HG03457 (cell line): ENCODE data around the gene CTNNBIP1.
"Not testable (repeated sequence)": the region's sequence is repeated elsewhere in the genome, so short reads cannot be mapped to it uniquely, and the experiment has no call there.

Experiments
- ATAC-seq: cut with Tn5 transposase; IDR thresholded peaks from one replicate; pipeline ENCODE4 v1.9.1; 2021; ENCODE audit warnings: moderate number of reproducible peaks; ENCODE audit not compliant: unreplicated experiment

Gene CTNNBIP1, protein sequence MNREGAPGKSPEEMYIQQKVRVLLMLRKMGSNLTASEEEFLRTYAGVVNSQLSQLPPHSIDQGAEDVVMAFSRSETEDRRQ

GRCh38 chr1:9910076-9910422, at the start of gene CTNNBIP1:
Gene CTNNBIP1, minus strand, starts transcription at chr1:9910269. Its CDS starts 38,205 bp downstream, at chr1:9872064.
- ATAC-seq, result peak; percentile 70

DNA sequence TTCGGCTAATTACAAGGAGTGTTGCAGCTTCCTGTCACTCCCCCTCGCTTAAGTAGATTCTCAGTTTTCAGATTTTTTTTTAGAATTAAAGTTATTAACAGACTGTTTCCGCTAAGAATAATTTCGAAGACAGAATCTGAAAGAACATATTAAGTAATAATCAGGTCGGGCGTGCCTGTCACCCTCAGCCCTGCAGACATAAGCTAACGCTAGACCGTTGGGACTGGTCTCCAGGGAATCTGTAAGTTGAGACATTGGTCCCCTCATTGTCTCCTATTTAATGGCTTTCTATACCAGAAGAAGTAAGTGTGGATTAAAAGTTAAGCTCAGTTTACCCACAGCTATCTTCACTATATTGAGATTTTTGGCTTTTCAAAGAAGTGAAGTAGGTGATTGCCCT, 47.7 kb upstream of the CTNNBIP1 start:
- ATAC-seq, result no peak

- ATAC-seq, result no peak
Observed at GRCh38 chr1:9946315-9946714, 36.2 kb upstream of the CTNNBIP1 start.

DNA sequence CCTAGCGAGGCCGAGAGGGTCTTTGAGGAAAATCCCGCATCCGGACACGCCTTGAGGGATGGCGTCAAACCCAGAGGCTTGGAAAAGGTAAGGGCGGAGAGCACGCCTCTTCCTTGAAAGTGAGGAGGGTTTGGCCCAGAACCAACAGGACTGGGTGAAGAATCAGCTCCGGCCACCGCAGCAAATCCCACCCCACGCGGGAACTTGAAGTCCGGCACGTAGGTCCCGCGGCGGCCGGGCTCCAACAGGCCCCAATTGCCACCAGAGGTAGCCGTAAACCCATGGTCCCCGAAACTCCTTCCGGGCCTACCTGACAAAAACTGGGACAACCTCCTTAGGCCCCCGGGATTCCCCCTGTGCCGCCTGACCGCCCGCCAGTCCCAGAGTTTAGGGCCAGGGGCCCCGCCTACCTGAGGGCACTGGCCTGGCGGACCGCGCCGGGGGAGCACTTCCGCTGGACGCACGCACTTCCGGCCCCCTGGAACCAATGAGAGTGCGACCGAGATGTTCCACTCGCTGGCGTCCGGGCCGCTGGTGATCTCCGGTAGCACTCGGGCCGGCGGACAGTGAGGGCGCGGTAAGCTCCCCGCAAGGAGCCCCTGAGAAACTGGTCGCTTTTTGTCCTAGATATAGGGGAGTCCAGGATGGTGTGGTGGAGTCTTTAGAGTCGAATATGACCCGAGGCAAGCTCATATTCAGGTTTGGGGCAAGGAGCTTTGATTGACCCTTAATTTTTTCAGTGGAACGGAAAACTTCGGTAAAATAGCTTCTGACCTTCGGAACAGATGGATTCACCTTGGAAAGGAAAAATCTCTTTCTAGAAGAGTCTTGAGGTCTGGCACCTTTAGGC, 33.1 kb upstream of the CTNNBIP1 start, which contains the start of the genes LZIC and NMNAT1:
LZIC (minus strand) TSS at position 453 of the 850 bp plus-strand sequence. CDS start 6,772 bp downstream, outside the sequence.
NMNAT1 (plus strand) TSS at position 537 of the 850 bp plus-strand sequence. CDS start 28,599 bp downstream, outside the sequence.
- ATAC-seq, result peak; percentile 80

GRCh38 chr1:9942399-9942938, 32.4 kb upstream of the CTNNBIP1 start:
- peak; percentile 24 for ATAC-seq

DNA sequence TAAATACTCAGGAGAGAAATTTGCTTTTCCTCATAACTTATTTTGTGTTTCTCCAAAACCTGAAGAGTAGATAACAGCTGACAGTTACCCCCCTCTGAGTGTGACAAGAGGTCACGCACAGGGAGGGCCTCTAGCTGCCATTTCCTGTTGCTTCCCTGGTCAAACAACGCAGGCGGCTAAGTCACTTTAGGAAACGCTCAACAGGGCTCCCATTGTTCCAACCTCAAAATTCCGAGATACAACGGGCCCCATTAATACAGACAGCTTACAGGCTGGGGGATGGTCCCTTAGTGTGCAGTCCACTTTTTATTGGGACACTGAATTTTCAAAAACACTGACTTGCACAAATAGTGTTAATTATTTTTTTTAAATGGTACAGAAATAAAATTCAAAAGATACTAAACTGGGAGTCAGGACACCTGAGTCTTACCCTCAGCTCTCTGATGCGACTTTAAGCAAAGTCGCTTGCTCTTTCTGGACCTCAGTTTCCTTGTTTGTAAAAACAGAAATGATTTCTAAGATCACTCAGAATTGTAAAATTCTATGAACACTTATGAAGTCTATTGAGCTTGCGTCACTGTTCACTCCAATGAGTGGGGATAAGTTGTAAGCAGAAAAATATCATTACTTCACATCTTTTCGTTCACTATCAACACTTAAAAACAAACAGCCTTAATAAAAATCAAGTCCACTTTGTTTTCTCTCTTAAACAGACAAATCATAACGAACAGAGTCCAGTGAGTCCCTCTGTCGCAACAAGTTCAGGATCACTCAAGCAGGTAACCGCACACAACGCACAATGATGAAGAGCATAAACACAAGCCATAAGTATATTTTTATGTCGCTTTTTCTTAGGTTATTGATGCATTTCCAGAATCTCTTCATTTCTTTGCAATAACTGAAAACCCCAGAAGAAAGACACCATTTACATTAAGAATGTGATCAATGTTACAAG, 19.6 kb upstream of the CTNNBIP1 start:
- no peak for ATAC-seq

GRCh38 chr1:9927259-9927658, 17.2 kb upstream of the CTNNBIP1 start:
- ATAC-seq, result no peak

- no peak for ATAC-seq
Observed at GRCh38 chr1:9922342-9922741, 12.3 kb upstream of the CTNNBIP1 start.

DNA sequence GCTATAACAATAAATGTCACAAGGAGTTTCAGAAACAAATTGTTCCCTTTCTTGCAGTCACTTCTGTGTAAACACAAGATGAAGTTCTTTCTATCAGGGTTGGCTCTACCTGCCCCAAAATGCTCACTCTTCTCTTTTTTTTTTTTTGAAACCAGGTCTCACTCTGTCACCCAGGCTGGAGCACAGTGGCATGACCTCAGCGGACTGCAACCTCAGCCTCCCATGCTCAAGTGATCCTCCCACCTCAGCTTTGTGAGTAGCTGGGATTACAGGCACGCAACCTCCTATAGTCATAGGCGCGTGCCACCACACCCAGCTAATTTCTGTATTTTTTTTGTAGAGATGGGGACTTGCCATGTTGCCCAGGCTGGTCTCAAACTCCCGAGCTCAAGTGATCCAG, 10.5 kb upstream of the CTNNBIP1 start:
- ATAC-seq, result no peak

GRCh38 chr1:9917901-9918300, 7.8 kb upstream of the CTNNBIP1 start:
- no peak for ATAC-seq

DNA sequence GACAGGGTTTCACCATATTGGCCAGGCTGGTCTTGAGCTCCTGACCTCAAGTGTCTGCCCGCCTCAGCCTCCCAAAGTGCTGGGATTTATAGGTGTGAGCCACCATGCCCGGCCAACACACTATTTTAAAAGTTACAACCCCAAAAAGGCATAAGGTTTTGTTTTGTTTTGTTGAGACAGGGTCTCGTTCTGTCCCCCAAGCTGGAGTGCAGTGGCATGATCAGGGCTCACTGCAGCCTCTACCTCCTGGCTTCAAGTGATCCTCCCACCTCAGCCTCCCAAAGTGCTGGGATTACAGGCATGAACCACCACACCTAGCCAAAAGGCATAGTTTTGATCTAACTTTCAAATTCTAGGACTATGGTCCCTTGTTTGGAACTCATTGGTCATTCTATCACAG, 7.4 kb upstream of the CTNNBIP1 start:
- not testable (repeated sequence) for ATAC-seq

DNA sequence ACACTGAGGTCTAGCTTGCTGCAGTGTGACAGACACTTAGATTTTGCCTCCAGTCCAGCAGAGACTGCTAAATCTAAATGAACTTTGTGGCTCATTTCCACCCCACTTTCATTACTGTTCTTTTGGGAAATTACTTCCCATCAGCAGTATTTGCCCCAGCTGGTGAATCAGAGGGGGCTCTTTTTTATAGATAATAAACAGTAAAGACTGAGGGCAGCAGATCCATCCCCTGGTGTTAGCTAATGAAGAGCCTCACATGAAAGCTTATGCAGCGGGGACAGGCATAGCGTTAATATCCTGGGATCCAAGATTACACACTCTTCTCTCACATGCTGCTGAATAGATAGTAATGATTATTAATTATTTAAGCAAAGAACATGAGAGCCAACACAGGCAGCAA, 6.4 kb upstream of the CTNNBIP1 start:
- no peak for ATAC-seq

DNA sequence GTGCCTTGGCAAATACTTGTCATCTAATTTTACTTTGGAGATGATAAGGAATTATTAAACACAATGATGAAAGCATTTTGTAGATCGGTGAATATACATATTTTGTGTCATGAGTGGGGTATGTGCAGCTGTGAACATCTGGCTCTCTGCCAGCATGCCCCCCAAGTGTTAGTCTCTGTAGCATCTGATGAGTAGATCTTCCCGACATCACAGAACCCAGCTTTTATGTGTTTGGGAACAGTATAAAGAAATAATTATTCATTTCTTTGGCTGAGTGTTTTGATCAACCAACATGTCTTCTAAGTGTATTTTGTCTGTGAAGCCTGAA, 4.5 kb upstream of the CTNNBIP1 start:
- ATAC-seq, result no peak

GRCh38 chr1:9912264-9912936, 2.3 kb upstream of the CTNNBIP1 start:
- no peak for ATAC-seq

DNA sequence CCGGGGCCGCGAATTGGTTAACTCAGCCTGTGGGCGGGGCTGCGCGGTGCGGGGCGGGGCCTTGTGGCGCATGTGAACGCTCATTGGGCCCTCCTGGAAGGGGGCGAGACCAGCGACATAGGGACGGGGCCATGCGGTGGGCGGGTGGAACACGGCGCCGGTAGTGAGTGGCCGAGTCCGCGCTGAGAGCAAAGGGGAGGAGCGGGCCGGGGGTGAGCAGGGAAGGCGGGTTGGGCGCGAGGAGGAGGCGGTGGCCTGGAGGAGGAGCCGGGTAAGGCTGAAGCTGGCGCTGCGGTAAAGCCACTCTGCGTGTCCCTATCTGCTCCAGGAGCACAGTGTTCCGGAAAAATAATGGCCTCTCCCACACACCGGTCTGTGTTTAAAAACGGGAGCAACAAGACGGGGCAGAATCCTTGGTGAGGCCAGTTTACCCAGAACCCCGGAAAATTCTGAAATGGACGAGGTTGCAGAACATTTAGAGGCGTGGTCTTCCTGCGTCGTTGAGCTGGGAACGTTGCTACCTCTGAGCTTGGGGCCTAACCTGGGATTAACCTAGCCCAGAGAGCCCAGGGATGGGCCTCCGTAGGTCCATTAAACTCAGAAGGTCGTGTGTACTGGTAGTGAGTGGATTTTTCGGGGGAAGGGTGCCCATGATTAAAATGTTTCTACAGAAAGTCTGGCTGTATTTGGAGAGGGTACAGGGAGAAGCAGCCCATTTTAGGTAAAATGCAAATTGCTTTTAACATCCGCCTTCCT, 532 bp upstream of the CTNNBIP1 start:
- peak; percentile 89 for ATAC-seq

GRCh38 chr1:9909234-9910046, 629 bp downstream of the CTNNBIP1 start:
- ATAC-seq, result no peak

GRCh38 chr1:9908871-9909233, 1.2 kb downstream of the CTNNBIP1 start:
- no peak for ATAC-seq

- ATAC-seq, result no peak
Observed at GRCh38 chr1:9907441-9907840, 2.6 kb downstream of the CTNNBIP1 start.

DNA sequence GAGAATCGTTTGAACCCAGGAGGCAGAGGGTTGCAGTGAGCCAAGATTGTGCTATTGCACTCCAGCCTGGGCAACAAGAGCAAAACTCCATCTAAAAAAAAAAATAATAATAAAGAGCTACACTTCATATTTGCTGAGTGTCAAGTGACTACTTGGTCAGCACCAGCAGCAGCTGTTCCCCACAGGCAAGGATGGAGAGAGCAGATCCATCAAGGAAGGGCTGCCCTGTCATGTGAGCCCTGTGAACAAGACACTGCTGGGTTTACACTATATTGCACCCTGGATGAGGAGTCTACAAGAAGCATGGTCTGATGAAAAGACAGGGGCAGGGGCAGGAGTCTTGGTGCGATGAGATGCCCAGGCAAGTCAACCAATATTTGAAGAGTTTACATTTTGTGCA, 3.6 kb downstream of the CTNNBIP1 start:
- ATAC-seq, result no peak
